Peyer's patch (tissue), 4 donors: ENCODE results near the gene CLEC16A.

Source experiments
- CTCF ChIP-seq, 6 experiments: fragments of 450-650 bp in 4 of 6; fragments of 200-600 bp in 2 of 6; sonication (generic) in 1 of 6; IDR thresholded peaks; one replicate each; pipeline ENCODE4 v1.5.1; 2017 to 2019; ENCODE audit warnings: antibody characterized with exemption in 6 of 6, mild to moderate bottlenecking in 3 of 6, moderate library complexity in 1 of 6
- POLR2A ChIP-seq, 2 donors: fragments of 450-650 bp; IDR thresholded peaks; one replicate each; pipeline ENCODE4 v1.5.1; 2017; ENCODE audit warnings: antibody characterized with exemption in 2 of 2, mild to moderate bottlenecking in 2 of 2, moderate library complexity in 2 of 2

GRCh38 chr16:10943064-10943353, 1.4 kb upstream of the CLEC16A start:
- TF ChIP-seq CTCF (IDR thresholded peaks at IDR 0.05) (no peak), POLR2A (IDR thresholded peaks at IDR 0.05) (no peak)
